HCT116 (cell line): ENCODE results near the gene ATAT1. TPM values are rescaled to one million over a fixed set of nuclear protein-coding genes. Genes with fewer than 3 reads are reported as not detected.

ENCODE experiments used
- ATAC-seq: fragments of 200-7000 bp; cut with Tn5 transposase; 2 replicates; pipeline ENCODE4 v1.9.1; 2020; ENCODE audit warnings: mild to moderate bottlenecking, moderate library complexity
- BruUV-seq: library from RNA; stranded (reverse); fragments of 400-500 nt; replicated peaks from 2 replicates; lab custom pipeline; 2021; lab: Mats Ljungman, UMichigan
- CTCF ChIA-PET: fragments of 300-600 bp; sonication (Branson Sonifier 250); formaldehyde crosslinking; loops from one replicate; lab custom pipeline; 2021; ENCODE audit warnings: antibody characterized with exemption; lab: Charles Lee
- POLR2A ChIA-PET: fragments of 300-600, 350-600 bp; sonication (Branson Sonifier 250); formaldehyde crosslinking; loops from one replicate; lab custom pipeline; 2021; ENCODE audit warnings: antibody characterized with exemption; lab: Charles Lee
- RAD21 ChIA-PET, 2 experiments: fragments of 300-600 bp; sonication (Branson Sonifier 250); formaldehyde crosslinking; loops; one replicate each; lab custom pipeline; 2023; ENCODE audit warnings: low total read pairs in 2 of 2; ENCODE audit not compliant: uncharacterized antibody in 2 of 2, unreplicated experiment in 2 of 2, low non-redundant PET in 1 of 2; lab: Charles Lee
- DNase-seq: peaks from one replicate; pipeline ENCODE4 v3.0.0-alpha.2; 2010; ENCODE audit warnings: low read depth, low spot score
- H2AFZ ChIP-seq: fragments of 200-600 bp; shearing (Covaris generic), sonication (generic); 2 replicates; pipeline ENCODE4 v1.6.1; 2017; ENCODE audit warnings: low read depth, mixed run types, mixed read lengths, antibody characterized with exemption, low read length; ENCODE audit not compliant: poor library complexity, severe bottlenecking
- H3K27ac ChIP-seq: 2 replicates; pipeline ENCODE4 v1.5.1; 2012; ENCODE audit warnings: low read depth, low read length
- H3K27me3 ChIP-seq: fragments of 200-600 bp; sonication (generic); 2 replicates; pipeline ENCODE4 v1.6.1; 2016; ENCODE audit warnings: mixed run types, low read length, mixed read lengths; ENCODE audit not compliant: insufficient read depth
- H3K36me3 ChIP-seq, 2 experiments: fragments of 200-500 bp in 1 of 2; fragments of 200-600 bp in 1 of 2; sonication (Bioruptor generic) in 1 of 2; sonication (generic) in 1 of 2; 2 replicates each; pipeline versions ENCODE4 v1.5.1 to v1.6.1; 2014 to 2016; ENCODE audit warnings: low read length in 2 of 2, inconsistent platforms in 1 of 2, mixed read lengths in 1 of 2, mixed run types in 1 of 2; ENCODE audit not compliant: insufficient read depth in 2 of 2, control insufficient read depth in 1 of 2
- H3K4me1 ChIP-seq, 2 experiments: fragments of 200-600 bp in 1 of 2; sonication (generic) in 1 of 2; 2 replicates each; pipeline versions ENCODE4 v1.5.1 to v1.6.1; 2012 to 2017; ENCODE audit warnings: low read length in 2 of 2, inconsistent platforms in 1 of 2, mild to moderate bottlenecking in 1 of 2, mixed read lengths in 1 of 2, mixed run types in 1 of 2, moderate library complexity in 1 of 2; ENCODE audit not compliant: insufficient read depth in 2 of 2, control insufficient read depth in 1 of 2
- H3K4me2 ChIP-seq: fragments of 200-600 bp; sonication (generic); 2 replicates; pipeline ENCODE4 v1.6.1; 2017; ENCODE audit warnings: mixed run types, low read length, mixed read lengths
- H3K4me3 ChIP-seq, 2 experiments: fragments of 200-600 bp in 1 of 2; sonication (generic) in 1 of 2; replicated peaks in 1 of 2; 2 replicates each; pipeline ENCODE4 v1.5.1; 2011 to 2016; ENCODE audit warnings: low read length in 2 of 2, control low read depth in 1 of 2, low read depth in 1 of 2, mild to moderate bottlenecking in 1 of 2, mixed read lengths in 1 of 2, mixed run types in 1 of 2
- H3K79me2 ChIP-seq: fragments of 200-600 bp; sonication (generic); 2 replicates; pipeline ENCODE4 v1.6.1; 2017; ENCODE audit warnings: mild to moderate bottlenecking, mixed run types, low read length, moderate library complexity, mixed read lengths; ENCODE audit not compliant: insufficient read depth
- H3K9ac ChIP-seq: fragments of 200-600 bp; sonication (generic); 2 replicates; pipeline ENCODE4 v1.6.1; 2016; ENCODE audit warnings: low read length, mixed read lengths
- H3K9me2 ChIP-seq: fragments of 200-600 bp; sonication (generic), shearing (Covaris generic); 2 replicates; pipeline ENCODE4 v1.6.1; 2017; ENCODE audit warnings: mixed run types, mild to moderate bottlenecking, moderate library complexity; ENCODE audit not compliant: insufficient read depth
- H3K9me3 ChIP-seq, 2 experiments: fragments of 200-500 bp in 1 of 2; fragments of 200-600 bp in 1 of 2; sonication (Bioruptor generic) in 1 of 2; sonication (generic) in 1 of 2; 2 replicates each; pipeline ENCODE4 v1.6.1; 2014 to 2017; ENCODE audit warnings: low read length in 2 of 2, mixed read lengths in 2 of 2, inconsistent platforms in 1 of 2, low read depth in 1 of 2, mild to moderate bottlenecking in 1 of 2, mixed run types in 1 of 2, moderate library complexity in 1 of 2; ENCODE audit not compliant: control insufficient read depth in 1 of 2, insufficient read depth in 1 of 2
- H4K20me1 ChIP-seq: fragments of 200-600 bp; sonication (generic), shearing (Covaris generic); 2 replicates; pipeline ENCODE4 v1.6.1; 2017; ENCODE audit warnings: mixed run types, mild to moderate bottlenecking, moderate library complexity; ENCODE audit not compliant: insufficient read depth
- CBX3 ChIP-seq: IDR thresholded peaks from 2 replicates; pipeline ENCODE4 v1.6.1; 2012; ENCODE audit warnings: low read depth
- CEBPB ChIP-seq: IDR thresholded peaks from 2 replicates; pipeline ENCODE4 v1.6.1; 2012; ENCODE audit warnings: low read depth
- EGR1 ChIP-seq: IDR thresholded peaks from 2 replicates; pipeline ENCODE4 v1.6.1; 2012; ENCODE audit warnings: low read depth
- EZH2 ChIP-seq: fragments of 200-600 bp; sonication (generic); IDR thresholded peaks from 2 replicates; pipeline ENCODE4 v1.6.1; 2017; ENCODE audit warnings: antibody characterized with exemption, mixed run types
- FOSL1 ChIP-seq: IDR thresholded peaks from 2 replicates; pipeline ENCODE4 v1.6.1; 2012; ENCODE audit warnings: low read depth
- POLR2A ChIP-seq: IDR thresholded peaks from 2 replicates; pipeline ENCODE4 v1.7.0; 2011; ENCODE audit warnings: borderline replicate concordance; ENCODE audit not compliant: insufficient read depth, insufficient read length; ENCODE audit errors: extremely low read depth
- POLR2AphosphoS5 ChIP-seq: IDR thresholded peaks from 2 replicates; pipeline ENCODE4 v1.6.1; 2011; ENCODE audit warnings: mild to moderate bottlenecking, low read depth, low read length, moderate library complexity
- SIN3A ChIP-seq: IDR thresholded peaks from 2 replicates; pipeline ENCODE4 v1.6.1; 2012; ENCODE audit warnings: low read depth
- YY1 ChIP-seq: IDR thresholded peaks from 2 replicates; pipeline ENCODE4 v1.6.1; 2011; ENCODE audit warnings: low read length, low read depth, moderate library complexity, mild to moderate bottlenecking; ENCODE audit not compliant: insufficient replicate concordance; ENCODE audit errors: extremely low read depth
- ZFX ChIP-seq: fragments of 450-650 bp; IDR thresholded peaks from 2 replicates; pipeline ENCODE4 v1.6.1; 2017
- ZNF274 ChIP-seq: fragments of 200-500 bp; sonication (Bioruptor generic); IDR thresholded peaks from 2 replicates; pipeline ENCODE4 v1.6.1; 2014; ENCODE audit warnings: mild to moderate bottlenecking, low read depth, low read length, inconsistent platforms
- intact Hi-C: fragments of 100-400 bp; cut with micrococcal nuclease; formaldehyde crosslinking; loops from 2 replicates; pipeline ENCODE4 v1.10.0; 2022
- total RNA-seq: library from RNA; stranded (reverse); gene quantifications from one replicate; pipeline ENCODE4 v1.2.1, GENCODE V29; 2021; ENCODE audit not compliant: unreplicated experiment
- TF ChIP-seq, protein P1 (sequence below): IDR thresholded peaks from 2 replicates; pipeline ENCODE4 v1.6.1; 2011; ENCODE audit warnings: mild to moderate bottlenecking, low read length, moderate library complexity; ENCODE audit not compliant: insufficient replicate concordance; ENCODE audit errors: extremely low read depth
- TF ChIP-seq, protein P2 (sequence below): IDR thresholded peaks from 2 replicates; pipeline ENCODE4 v1.6.1; 2012

ATAT1 gene
- total RNA-seq, 1 experiment from 2014 or later: 19.8 TPM

GRCh38 chr6:30689985-30690384, 63.3 kb downstream of the ATAT1 start:
- no peak for TF ChIP-seq POLR2A
- TF ChIP-seq CBX3: no peak
- no peak for TF ChIP-seq ZNF274
- no peak for TF ChIP-seq EGR1
- TF ChIP-seq, protein P1, sequence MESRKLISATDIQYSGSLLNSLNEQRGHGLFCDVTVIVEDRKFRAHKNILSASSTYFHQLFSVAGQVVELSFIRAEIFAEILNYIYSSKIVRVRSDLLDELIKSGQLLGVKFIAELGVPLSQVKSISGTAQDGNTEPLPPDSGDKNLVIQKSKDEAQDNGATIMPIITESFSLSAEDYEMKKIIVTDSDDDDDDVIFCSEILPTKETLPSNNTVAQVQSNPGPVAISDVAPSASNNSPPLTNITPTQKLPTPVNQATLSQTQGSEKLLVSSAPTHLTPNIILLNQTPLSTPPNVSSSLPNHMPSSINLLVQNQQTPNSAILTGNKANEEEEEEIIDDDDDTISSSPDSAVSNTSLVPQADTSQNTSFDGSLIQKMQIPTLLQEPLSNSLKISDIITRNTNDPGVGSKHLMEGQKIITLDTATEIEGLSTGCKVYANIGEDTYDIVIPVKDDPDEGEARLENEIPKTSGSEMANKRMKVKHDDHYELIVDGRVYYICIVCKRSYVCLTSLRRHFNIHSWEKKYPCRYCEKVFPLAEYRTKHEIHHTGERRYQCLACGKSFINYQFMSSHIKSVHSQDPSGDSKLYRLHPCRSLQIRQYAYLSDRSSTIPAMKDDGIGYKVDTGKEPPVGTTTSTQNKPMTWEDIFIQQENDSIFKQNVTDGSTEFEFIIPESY: no peak
- no peak for TF ChIP-seq SIN3A
- no peak for TF ChIP-seq CEBPB
- no peak for TF ChIP-seq FOSL1
- TF ChIP-seq, protein P2, sequence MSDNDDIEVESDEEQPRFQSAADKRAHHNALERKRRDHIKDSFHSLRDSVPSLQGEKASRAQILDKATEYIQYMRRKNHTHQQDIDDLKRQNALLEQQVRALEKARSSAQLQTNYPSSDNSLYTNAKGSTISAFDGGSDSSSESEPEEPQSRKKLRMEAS: no peak
- no peak for TF ChIP-seq POLR2AphosphoS5
- TF ChIP-seq EZH2: no peak
- no peak for TF ChIP-seq ZFX
- TF ChIP-seq YY1: no peak
- ATAC-seq (no peak), DNase-seq (no peak)
- no peaks in the 10 kb centered on the region for H3K9me2 ChIP-seq
- no peaks in the 10 kb centered on the region for H3K27me3 ChIP-seq
- ChIA-PET POLR2A (interaction anchor here (1.3 to 3.5 kb wide), 4 partner anchors 18 to 31 kb away, joined by 3 to 25 read pairs (median 4); partner anchors contain the start of genes DHX16, MDC1 and TUBB), CTCF (interaction anchor here (1.5 kb wide), 1 partner anchor 11 kb away, joined by 9 read pairs; no protein-coding TSS in a partner anchor), RAD21 (no interaction called here)
- no peak overlapping the region for H2AFZ ChIP-seq
- intact Hi-C loops: loop anchor here (1.0 kb wide), 1 partner anchor 27 kb away; the partner anchor contains the start of gene MDC1
- H3K27ac ChIP-seq: peak overlapping the region; percentile 77
- peaks cover 15% of the 10 kb centered on the region for H3K79me2 ChIP-seq
- BruUV-seq: no TSS peak
- peak overlapping the region; percentile 58 to 61 for H3K4me3 ChIP-seq
- peak overlapping the region; percentile 67 for H3K9ac ChIP-seq
- peak overlapping the region; percentile 86 for H3K4me2 ChIP-seq
- no peaks in the 10 kb centered on the region for H4K20me1 ChIP-seq
- H3K36me3 ChIP-seq: no peaks in the 10 kb centered on the region
- no peaks in the 10 kb centered on the region for H3K9me3 ChIP-seq
- peaks cover 42 to 64% of the 10 kb centered on the region in 2 experiments for H3K4me1 ChIP-seq
